Coronary artery (tissue), 2 donors: ENCODE measurements around the gene TMC7.

Source experiments
- DNase-seq: peaks from one replicate; pipeline ENCODE4 v3.0.0-alpha.2; 2017; ENCODE audit warnings: low spot score
- H3K27ac ChIP-seq, 2 donors: fragments of 200-600 bp; sonication (generic); one replicate each; pipeline ENCODE4 v1.5.1; 2016 to 2019
- H3K4me3 ChIP-seq: fragments of 200-600 bp; sonication (generic); 2 replicates; pipeline ENCODE4 v1.5.1; 2016; ENCODE audit warnings: mild to moderate bottlenecking, moderate library complexity
- TF ChIP-seq, protein P1 (sequence below): fragments of 200-600 bp; sonication (generic); IDR thresholded peaks from one replicate; pipeline ENCODE4 v1.5.1; 2019; ENCODE audit warnings: antibody characterized with exemption

The TMC7 gene

GRCh38 chr16:19083670-19084069 is 99.9 kb downstream of the TMC7 start:
- no peak overlapping the region for H3K27ac ChIP-seq
- DNase-seq, result no peak
- no peak overlapping the region for H3K4me3 ChIP-seq
- TF ChIP-seq, protein P1, sequence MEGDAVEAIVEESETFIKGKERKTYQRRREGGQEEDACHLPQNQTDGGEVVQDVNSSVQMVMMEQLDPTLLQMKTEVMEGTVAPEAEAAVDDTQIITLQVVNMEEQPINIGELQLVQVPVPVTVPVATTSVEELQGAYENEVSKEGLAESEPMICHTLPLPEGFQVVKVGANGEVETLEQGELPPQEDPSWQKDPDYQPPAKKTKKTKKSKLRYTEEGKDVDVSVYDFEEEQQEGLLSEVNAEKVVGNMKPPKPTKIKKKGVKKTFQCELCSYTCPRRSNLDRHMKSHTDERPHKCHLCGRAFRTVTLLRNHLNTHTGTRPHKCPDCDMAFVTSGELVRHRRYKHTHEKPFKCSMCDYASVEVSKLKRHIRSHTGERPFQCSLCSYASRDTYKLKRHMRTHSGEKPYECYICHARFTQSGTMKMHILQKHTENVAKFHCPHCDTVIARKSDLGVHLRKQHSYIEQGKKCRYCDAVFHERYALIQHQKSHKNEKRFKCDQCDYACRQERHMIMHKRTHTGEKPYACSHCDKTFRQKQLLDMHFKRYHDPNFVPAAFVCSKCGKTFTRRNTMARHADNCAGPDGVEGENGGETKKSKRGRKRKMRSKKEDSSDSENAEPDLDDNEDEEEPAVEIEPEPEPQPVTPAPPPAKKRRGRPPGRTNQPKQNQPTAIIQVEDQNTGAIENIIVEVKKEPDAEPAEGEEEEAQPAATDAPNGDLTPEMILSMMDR, result no peak

DNA sequence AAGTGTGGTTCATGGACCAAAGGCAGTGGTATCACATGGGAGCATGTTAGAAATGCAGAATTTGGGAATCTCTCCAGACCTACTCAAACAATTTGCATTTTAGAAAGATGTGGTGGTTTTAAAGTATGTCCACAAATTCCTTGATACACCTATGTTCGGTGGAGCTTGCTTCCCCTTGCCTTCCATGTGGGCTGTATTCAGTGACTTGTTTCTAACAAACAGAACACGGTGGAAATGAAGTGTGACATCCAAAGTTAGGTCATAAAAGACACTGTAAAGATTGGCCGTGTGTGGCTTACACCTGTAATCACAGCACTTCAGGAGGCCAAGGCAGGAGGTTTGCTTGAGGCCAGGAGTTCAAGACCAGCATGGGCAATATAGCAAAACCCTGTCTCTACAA is 100.4 kb downstream of the TMC7 start:
- H3K27ac ChIP-seq, result no peak overlapping the region
- DNase-seq, result no peak
- H3K4me3 ChIP-seq, result no peak overlapping the region
- TF ChIP-seq, protein P1, result no peak

GRCh38 chr16:19084879-19085278 is 101.1 kb downstream of the TMC7 start:
- no peak overlapping the region for H3K4me3 ChIP-seq
- TF ChIP-seq, protein P1, result no peak
- DNase-seq, result no peak
- no peak overlapping the region for H3K27ac ChIP-seq

DNA sequence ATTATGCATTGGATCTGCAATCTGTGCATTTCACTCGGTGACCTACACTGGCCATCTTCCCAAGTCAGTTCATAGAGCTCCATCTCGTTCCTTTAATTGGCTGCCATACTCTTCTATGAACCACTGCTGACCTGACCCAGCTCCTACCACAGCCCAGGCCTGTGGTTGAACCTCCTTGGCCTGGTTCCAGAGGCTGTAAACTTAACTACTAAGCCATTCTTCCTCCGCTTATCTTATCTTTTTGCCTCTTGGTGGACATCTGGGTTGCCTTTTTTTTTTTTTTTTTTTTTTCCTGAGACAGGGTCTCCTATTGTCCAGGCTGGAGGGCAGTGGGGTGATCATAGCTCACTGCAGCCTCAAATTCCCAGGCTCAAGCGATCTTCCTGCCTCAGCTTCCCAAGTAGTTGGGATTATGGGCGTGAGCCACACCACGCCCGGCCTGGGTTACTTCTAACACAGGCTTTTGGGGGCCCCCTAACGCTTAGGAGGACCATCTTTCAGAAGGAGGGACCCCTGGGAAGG is 102.0 kb downstream of the TMC7 start:
- Histone ChIP-seq H3K4me3 (no peak overlapping the region), H3K27ac (no peak overlapping the region)
- TF ChIP-seq, protein P1, result no peak
- no peak for DNase-seq

DNA sequence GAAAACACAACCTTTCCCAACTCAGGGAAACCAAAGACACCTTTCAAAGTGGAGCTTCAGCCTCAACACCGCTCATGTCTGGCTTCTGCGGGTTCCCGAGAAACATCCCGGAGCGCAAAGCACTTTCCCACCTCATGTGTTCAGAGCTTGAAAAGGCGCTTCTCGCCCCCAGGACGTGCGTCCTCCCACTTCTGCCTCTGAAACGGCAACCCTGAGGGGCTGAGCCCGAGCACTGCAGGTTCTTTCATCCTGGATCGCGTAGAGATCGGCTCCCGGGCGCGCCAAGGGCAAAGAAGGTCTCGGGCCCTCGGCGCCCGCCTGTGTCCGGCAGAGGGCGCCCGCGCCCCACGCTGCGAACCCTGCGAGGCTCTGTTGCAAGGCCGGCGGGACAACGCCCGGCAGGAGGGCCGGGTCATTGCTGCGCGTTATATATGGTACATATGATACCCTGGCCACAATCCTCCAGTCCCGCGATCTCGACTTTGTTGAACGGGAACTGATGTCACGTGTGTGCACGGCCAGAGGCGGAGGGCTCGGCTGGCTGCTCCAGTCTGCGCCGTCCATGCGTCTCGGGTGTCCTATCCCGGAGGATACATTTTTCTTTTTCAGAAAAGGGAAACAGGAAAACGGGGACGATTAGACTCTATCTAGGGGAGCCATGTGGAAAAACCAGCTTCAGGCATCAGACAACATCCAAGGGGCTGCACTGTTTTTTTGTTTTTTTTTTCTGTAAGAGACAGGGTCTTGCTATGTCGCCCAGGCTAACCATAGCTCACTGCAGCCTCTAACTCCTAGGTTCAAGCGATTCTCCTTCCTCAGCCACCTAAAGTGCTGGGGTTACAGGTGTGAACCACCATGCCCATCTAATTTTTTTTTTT is 102.8 kb downstream of the TMC7 start:
- TF ChIP-seq, protein P1, result peak; percentile 99
- Histone ChIP-seq H3K4me3 (peak overlapping the region; percentile 69), H3K27ac (no peak overlapping the region)
- DNase-seq, result peak; percentile 91

DNA sequence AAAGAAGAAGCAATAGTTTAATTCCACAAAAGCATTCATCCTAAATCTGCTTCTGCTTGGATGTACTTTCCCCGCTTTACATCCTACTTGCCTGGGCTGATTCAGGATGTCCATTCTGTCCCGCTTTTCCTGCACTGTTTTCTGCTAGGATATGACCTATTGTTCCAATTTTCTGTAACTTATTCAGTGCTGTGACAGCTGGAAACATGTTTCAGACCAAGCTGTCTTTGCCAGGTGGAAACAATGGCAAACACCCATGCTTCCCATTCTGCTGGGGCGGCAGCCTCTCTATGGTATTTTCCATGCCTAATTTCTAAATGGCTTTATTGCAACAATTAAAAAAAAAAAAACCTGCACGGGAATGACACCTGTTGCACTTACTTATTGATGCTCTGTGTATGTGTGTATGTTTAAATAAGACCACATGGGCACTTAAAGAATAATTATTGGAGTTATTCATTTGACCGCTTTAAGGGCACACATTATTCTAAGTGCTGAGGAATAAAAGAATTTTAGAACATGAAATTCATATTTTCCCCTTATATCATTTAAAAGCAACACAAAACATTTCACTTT is 104.7 kb downstream of the TMC7 start:
- Histone ChIP-seq H3K27ac (no peak overlapping the region), H3K4me3 (no peak overlapping the region)
- no peak for DNase-seq
- TF ChIP-seq, protein P1, result no peak
